GM10266 (cell line): ENCODE measurements around the gene MYH14.

ENCODE experiments used
- DNase-seq: peaks from one replicate; pipeline ENCODE4 v3.0.0; 2012; ENCODE audit errors: extremely low spot score
- CTCF ChIP-seq: IDR thresholded peaks from 2 replicates; pipeline ENCODE4 v1.5.1; 2012; ENCODE audit warnings: mild to moderate bottlenecking, low read depth; ENCODE audit not compliant: control insufficient read depth, insufficient read depth; ENCODE audit errors: missing control alignments

Gene MYH14

GRCh38 chr19:50178320-50178719, 25.1 kb upstream of the MYH14 start:
- DNase-seq, result no peak
- TF ChIP-seq CTCF, result no peak

- TF ChIP-seq CTCF, result no peak
- DNase-seq, result no peak
Measured at GRCh38 chr19:50178859-50179537, 24.4 kb upstream of the MYH14 start.

GRCh38 chr19:50181121-50181520, 22.3 kb upstream of the MYH14 start:
- no peak for TF ChIP-seq CTCF

GRCh38 chr19:50184196-50184595, 19.2 kb upstream of the MYH14 start:
- no peak for DNase-seq

More at GRCh38 chr19:50181121-50181520, 22.3 kb upstream of the MYH14 start:
- no peak for DNase-seq

GRCh38 chr19:50187937-50188336, 15.5 kb upstream of the MYH14 start:
- no peak for DNase-seq
- TF ChIP-seq CTCF, result no peak

More at GRCh38 chr19:50184196-50184595, 19.2 kb upstream of the MYH14 start:
- no peak for TF ChIP-seq CTCF

GRCh38 chr19:50189331-50189730, 14.1 kb upstream of the MYH14 start:
- no peak for DNase-seq
- TF ChIP-seq CTCF, result no peak

- DNase-seq, result no peak
- no peak for TF ChIP-seq CTCF
Measured at GRCh38 chr19:50190439-50190891, 13.0 kb upstream of the MYH14 start.
